HPDE6-E6E7 (cell line): ENCODE data around the gene MUCL3.
"Not testable (repeated sequence)": the region's sequence is repeated elsewhere in the genome, so short reads cannot be mapped to it uniquely, and the experiment has no call there.

Experiments
- DNase-seq: peaks from one replicate; pipeline ENCODE4 v3.0.0; 2011; ENCODE audit warnings: missing footprints; ENCODE audit errors: extremely low spot score

Gene MUCL3

DNA sequence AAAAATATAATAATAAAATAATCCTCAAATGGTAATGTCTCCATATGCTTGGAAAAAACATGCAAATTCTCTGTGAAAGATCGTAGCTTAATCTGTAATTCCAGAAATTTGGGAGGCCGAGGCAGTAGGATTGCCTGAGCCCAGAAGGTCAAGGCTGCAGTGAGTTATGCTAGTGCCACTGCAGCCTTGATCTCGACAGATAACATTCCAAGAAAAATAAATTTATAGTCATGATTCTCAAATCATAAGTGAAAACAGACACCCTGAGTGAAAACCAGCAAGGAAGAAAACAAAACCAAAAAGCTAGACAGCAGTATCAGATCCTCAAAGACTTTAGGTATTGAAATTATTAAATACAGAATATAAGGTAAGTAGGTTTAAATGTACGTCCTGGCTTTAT, 38.9 kb downstream of the MUCL3 start:
- no peak for DNase-seq

DNA sequence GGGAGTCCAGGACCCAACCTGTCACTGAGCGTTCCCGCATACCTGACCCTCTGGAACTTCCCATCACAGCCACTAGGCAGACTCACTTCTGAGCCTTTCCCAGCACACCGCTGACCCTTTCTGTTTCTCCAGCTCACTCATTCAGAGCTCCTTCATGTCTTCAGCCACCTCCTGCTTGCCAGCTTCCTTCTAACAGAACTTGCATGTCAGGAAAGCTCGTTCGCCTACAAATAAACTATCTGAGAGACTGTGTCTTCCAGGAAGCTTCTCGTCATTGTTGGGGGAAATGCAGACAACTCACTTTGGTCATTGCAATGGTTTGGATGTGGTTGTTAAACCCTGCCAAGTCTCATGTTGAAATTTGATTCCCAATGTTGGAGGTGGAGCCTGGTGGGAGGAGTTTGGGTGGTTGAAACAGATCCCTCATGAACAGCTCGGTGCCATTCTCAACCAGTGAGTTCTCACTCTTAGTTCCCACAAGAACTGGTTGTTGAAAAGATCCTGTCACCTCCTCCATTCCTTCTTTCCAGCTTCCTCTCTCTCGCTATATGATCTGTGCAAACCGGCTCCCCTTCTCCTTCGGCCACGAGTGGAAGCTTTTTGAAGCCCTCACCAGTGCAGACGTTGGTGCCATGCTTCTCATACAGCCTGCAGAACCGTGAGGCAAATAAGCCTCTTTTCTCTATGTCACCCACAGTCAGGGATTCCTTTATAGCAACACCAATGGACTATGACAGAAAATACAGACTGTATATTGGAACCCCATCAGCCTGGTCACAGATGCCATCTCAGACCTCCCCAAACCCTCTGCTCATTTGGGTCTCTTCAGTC, 41.4 kb downstream of the MUCL3 start:
- DNase-seq = no peak

DNA sequence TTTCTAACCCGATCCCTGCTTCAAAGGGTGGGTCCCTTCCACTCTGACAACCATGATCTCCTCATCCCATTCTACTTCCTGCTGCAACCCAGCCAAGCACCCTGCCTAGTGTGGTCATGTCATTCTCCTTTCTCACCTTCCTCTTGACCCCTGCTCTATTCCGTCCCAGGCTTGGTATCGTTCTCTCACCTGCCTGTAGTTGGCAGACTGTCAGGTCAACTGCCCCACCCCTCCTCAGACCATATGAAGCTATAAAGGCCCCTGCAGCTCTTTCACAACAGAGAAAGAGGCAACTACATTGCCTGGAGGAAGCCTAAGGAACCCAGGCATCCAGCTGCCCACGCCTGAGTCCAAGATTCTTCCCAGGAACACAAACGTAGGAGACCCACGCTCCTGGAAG, 42.7 kb downstream of the MUCL3 start, which contains the start of gene MUC21:
TSS of gene MUC21 (plus strand) at position 280 of the 400 bp plus-strand sequence. CDS start 241 bp downstream, outside the sequence.
- no peak for DNase-seq

DNA sequence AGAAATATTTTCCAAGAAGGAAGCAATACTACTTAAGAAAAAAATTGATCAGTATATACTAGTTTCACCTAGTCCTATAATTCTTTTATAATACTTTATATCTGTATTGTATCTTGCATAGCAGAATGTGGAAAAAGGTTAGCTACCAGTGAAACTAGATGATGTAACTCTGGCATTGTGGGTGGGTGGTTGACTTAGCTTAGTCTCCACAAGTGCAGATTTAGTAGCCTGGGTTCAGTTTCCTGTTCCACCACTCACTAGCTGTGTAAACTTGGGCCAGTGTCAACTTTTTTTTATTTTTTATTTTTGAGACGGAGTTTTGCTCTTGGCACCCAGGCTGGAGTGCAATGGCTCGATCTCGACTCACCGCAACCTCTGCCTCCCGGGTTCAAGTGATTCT, 44.7 kb downstream of the MUCL3 start:
- DNase-seq = no peak

DNA sequence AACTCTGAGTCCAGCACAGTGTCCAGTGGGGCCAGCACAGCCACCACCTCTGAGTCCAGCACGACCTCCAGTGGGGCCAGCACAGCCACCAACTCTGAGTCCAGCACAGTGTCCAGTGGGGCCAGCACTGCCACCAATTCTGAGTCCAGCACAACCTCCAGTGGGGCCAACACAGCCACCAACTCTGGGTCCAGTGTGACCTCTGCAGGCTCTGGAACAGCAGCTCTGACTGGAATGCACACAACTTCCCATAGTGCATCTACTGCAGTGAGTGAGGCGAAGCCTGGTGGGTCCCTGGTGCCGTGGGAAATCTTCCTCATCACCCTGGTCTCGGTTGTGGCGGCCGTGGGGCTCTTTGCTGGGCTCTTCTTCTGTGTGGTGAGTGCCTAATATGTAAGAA, 46.5 kb downstream of the MUCL3 start:
- DNase-seq = no peak

DNA sequence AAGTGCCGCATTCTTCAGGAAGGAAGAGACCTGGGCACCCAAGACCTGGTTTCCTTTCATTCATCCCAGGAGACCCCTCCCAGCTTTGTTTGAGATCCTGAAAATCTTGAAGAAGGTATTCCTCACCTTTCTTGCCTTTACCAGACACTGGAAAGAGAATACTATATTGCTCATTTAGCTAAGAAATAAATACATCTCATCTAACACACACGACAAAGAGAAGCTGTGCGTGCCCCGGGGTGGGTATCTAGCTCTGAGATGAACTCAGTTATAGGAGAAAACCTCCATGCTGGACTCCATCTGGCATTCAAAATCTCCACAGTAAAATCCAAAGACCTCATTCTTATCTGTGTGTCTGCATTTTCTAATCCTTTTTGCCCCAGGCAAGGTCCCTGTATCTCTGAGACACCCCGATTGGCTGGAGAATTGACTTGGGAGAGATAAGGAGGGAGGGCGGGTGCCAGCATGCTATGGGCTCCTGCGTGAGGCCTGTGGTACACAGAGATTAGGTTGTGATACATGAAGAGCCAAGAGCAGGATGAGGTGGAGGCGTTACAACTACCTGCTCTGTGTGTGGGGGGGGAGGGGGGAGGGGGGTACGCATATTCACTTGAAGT, 47.5 kb downstream of the MUCL3 start:
- no peak for DNase-seq

DNA sequence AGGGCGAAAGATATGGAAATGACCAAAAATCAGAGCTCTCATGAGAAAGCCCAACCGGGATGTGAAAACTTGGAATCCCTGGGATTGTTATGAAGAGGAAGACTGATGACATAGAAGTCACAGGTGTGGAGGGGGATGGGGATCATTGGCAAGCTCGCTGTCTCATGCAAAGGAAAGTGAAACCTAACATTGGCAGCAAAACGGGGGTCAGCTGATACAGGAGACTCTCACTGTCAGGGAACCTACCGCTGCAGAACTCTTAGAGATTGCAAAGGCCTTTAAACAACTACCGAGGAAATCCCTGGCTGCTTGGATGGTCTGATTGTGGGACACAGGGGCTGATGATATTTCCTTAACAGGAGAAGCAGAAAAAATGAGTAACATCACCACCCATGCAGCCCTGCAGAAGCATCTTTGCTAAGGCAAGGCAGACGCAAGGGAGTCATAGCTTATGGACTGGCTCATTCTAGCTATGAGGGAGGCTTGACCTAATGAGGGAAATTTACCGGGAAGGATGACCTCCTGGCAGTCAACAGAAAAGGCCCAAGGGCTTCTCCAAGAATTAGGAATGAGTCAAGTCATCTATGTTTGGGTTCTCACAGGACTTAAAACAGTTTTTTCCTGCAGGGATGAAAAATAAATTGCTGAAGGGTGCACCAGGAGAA, 49.8 kb downstream of the MUCL3 start:
- DNase-seq = no peak

DNA sequence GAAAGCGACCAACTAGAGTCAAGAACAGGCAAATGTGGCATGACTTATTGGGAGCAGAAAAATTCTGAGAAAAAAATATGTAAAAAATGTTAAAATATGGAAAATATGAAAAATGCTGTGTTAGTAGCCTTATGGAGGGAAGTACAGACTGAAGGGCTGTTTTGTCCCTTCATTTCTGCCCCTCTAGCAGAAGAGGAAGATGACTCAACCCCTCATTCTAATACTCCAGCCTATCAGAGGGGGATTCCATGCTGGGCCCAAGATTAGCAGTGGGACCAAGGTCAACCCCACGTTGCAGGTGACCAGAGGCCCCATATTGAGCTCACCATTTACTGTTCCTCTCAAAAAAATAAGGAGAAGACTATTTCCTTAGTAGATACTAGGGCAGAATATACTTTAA, 51.1 kb downstream of the MUCL3 start:
- DNase-seq = no peak

DNA sequence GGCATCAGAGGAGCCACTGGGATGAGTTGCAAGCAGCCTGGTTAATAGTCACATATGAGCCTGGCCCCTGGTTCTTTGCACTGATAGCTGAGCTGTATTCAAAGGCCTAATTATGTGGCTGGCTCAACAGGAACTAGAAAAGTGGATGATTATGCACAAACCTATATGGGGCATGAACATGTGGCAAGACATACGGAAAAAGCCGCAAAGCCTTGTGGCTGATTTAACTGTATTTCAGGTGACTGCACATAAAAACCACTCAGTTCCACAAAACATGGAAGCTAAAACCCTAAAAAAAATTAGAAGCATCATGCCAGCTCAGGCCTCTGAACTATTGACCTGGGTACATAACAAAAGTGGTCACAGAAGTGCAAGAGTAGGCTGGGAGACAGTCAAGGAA, 56.5 kb downstream of the MUCL3 start:
- DNase-seq = no peak

DNA sequence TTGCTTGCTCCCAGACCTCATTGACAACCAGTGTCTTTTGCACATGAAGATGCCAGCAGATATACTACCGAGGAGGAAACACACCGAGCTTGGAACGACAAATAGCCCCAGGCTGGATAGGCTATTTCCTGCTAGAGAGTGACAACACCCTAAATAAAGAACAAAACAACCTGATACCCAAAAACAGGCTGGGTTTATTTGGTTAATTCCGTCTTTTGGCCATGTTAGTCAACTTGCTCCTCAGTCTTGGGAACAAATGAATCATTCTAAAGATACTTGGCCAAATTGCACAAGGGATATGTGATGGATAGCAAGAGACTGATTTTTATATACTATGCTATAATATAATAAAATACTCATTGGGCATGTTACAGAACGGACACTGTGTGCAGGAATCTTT, 58.0 kb downstream of the MUCL3 start:
- peak; percentile 19 for DNase-seq

DNA sequence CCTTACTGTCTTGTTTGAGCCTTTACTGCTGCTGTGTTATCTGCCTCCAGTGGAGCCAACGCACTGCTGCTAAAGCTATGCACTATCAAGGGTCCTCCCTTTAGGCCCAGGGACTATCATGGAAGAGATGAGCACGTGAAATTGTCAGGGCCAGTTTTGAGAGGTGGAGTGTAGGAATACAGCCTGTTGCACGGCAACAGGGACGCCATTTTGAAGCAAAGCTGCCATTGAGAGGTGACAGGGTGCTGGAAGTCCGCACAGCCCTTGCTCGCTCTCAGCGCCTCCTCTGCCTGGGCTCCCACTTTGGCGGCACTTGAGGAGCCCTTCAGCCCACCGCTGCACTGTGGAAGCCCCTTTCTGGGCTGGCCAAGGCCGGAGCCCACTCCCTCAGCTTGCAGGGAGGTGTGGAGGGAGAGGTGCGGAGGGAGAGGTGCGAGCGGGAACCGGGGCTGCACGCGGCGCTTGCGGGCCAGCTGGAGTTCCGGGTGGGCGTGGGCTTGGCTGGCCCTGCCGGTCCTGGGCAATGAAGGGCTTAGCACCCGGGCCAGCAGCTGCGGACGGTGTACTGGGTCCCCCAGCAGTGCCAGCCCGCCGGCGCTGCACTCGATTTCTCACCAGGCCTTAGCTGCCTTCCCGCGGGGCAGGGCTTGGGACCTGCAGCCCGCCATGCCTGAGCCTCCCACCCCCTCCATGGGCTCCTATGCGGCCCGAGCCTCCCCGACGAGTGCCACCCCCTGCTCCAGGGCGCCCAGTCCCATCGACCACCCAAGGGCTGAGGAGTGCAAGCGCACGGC, 59.5 kb downstream of the MUCL3 start:
- not testable (repeated sequence) for DNase-seq

DNA sequence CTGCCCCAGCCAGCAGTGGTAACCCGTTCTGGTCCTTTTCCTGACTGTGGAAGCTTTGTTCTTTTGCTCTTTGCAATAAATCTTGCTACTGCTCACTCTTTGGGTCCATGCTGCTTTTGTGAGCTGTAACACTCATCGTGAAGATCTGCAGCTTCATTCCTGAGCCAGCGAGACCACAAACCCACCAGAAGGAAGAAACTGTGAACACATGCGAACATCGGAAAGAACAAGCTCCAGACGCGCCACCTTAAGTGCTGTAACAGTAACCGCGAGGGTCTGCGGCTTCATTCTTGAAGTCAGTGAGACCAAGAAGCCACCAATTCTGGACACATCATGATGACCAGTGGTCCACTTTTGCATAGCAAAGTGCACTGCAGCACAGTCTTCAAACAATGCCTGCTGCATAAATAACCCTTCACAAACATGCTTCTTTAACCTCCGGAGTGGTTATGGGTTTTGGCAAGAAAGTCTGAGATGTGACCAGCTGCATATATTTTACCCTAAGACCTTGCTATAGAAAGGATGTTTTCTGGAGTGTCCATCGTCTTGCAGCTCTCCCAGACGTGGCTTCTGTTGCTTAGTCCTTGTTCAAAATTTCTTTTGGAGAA, 60.6 kb downstream of the MUCL3 start:
- no peak for DNase-seq

DNA sequence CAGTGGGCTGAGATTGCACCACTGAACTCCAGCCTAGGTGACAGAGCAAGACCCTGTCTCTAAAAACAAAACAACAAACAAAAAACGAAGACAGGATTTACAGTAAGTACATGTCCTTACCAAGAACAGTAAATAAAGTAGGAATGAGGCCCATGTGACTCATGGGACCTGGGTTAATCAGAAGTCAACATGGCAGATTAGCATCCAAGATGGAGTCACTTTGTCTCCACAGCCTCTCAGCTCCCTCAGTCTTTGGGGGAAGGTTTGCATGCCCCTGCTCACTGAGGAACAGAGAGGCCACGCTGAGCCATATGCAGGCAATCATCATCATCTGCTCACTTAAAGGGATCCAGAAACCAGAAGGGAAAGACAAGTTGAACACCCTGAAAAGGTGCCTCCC, 61.7 kb downstream of the MUCL3 start:
- DNase-seq = no peak
